HG02642 (cell line): ENCODE data around the gene PIK3R1.

Experiments
- ATAC-seq: cut with Tn5 transposase; IDR thresholded peaks from one replicate; pipeline ENCODE4 v1.9.1; 2021; ENCODE audit warnings: mild to moderate bottlenecking; ENCODE audit not compliant: unreplicated experiment, poor library complexity

The PIK3R1 gene

GRCh38 chr5:68344447-68345111 lies 129.0 kb downstream of the PIK3R1 start:
- no peak for ATAC-seq

- no peak for ATAC-seq
Observed at GRCh38 chr5:68345171-68345570, 129.6 kb downstream of the PIK3R1 start.

GRCh38 chr5:68345582-68345981 lies 130.0 kb downstream of the PIK3R1 start:
- no peak for ATAC-seq

GRCh38 chr5:68347536-68347935 lies 132.0 kb downstream of the PIK3R1 start:
- ATAC-seq: no peak

- ATAC-seq: no peak
Observed at GRCh38 chr5:68348447-68349222, 133.1 kb downstream of the PIK3R1 start.

GRCh38 chr5:68350176-68350575 lies 134.6 kb downstream of the PIK3R1 start:
- no peak for ATAC-seq
